HepG2 (cell line): ENCODE data around the gene CDH22. TPM values are rescaled to one million over a fixed set of nuclear protein-coding genes. Genes with fewer than 3 reads are reported as not detected.

Experiments used
- ATAC-seq: fragments of 200-7000 bp; cut with Tn5 transposase; 3 replicates; pipeline ENCODE4 v1.9.1; 2020; ENCODE audit warnings: mild to moderate bottlenecking, moderate library complexity
- BruUV-seq: library from RNA; stranded (reverse); fragments of 400-500 nt; replicated peaks from 2 replicates; lab custom pipeline; 2021; lab: Mats Ljungman, UMichigan
- CTCF ChIA-PET: fragments of 300-600 bp; formaldehyde crosslinking; extraction: SDS; loops from one replicate; lab custom pipeline; 2021; ENCODE audit warnings: low total read pairs, inconsistent platforms, low intra/inter-chr PET ratio; lab: Yijun Ruan, JAX
- POLR2A ChIA-PET: fragments of 350-600 bp; sonication (Branson Sonifier 250); formaldehyde crosslinking; loops from one replicate; lab custom pipeline; 2020; ENCODE audit warnings: antibody characterized with exemption, inconsistent platforms; lab: Yijun Ruan, JAX
- DNase-seq: peaks from one replicate; pipeline ENCODE4 v3.0.0-alpha.2; 2015; ENCODE audit warnings: low spot score
- FAIRE-seq: peaks from 3 replicates; lab custom pipeline; 2011; peaks lifted over from hg19 to GRCh38; lab: Jason Lieb, UNC
- H2AFZ ChIP-seq: one replicate; pipeline ENCODE4 v1.6.1; 2011; ENCODE audit warnings: low read length, inconsistent platforms
- H3K27ac ChIP-seq: fragments of 300-600 bp; 3 replicates; pipeline ENCODE4 v1.8.0; 2011; ENCODE audit warnings: mixed run types, mild to moderate bottlenecking, mixed read lengths, low read length, inconsistent platforms; ENCODE audit not compliant: insufficient read depth; ENCODE audit errors: extremely low read length
- H3K27me3 ChIP-seq, 2 experiments: fragments of 200-600 bp in 1 of 2; 2 replicates in 1 of 2; 3 replicates in 1 of 2; pipeline versions ENCODE4 v1.6.0 to v1.8.0; 2011; ENCODE audit warnings: low read length in 2 of 2, mild to moderate bottlenecking in 2 of 2, moderate library complexity in 2 of 2, inconsistent platforms in 1 of 2; ENCODE audit not compliant: insufficient read depth in 2 of 2, control insufficient read depth in 1 of 2
- H3K36me3 ChIP-seq, 2 experiments: fragments of 200-600 bp in 1 of 2; replicated peaks in 1 of 2; 2 replicates in 1 of 2; 3 replicates in 1 of 2; pipeline versions ENCODE4 v1.5.1 to v1.8.0; 2011; ENCODE audit warnings: low read length in 2 of 2, inconsistent platforms in 1 of 2; ENCODE audit not compliant: insufficient read depth in 2 of 2, control insufficient read depth in 1 of 2
- H3K4me1 ChIP-seq: 2 replicates; pipeline ENCODE4 v1.5.1; 2012; ENCODE audit warnings: low read length, inconsistent platforms; ENCODE audit not compliant: insufficient read depth
- H3K4me2 ChIP-seq: 2 replicates; pipeline ENCODE4 v1.6.0; 2011; ENCODE audit warnings: low read depth, low read length, inconsistent platforms
- H3K4me3 ChIP-seq, 3 experiments: fragments of 200-600 bp in 1 of 3; sonication (generic), shearing (Covaris generic) in 1 of 3; replicated peaks in 1 of 3; 2 replicates each; pipeline ENCODE4 v1.5.1; 2011 to 2016; ENCODE audit warnings: low read length in 3 of 3, inconsistent platforms in 2 of 3, low read depth in 2 of 3, mild to moderate bottlenecking in 2 of 3, control low read depth in 1 of 3, mixed read lengths in 1 of 3; ENCODE audit not compliant: insufficient read depth in 1 of 3
- H3K79me2 ChIP-seq: one replicate; pipeline ENCODE4 v1.6.1; 2011; ENCODE audit warnings: low read length, inconsistent platforms; ENCODE audit not compliant: insufficient read depth
- H3K9ac ChIP-seq: 2 replicates; pipeline ENCODE4 v1.6.0; 2011; ENCODE audit warnings: mild to moderate bottlenecking, low read depth, low read length, inconsistent platforms; ENCODE audit not compliant: insufficient read depth
- H3K9me3 ChIP-seq: 2 replicates; pipeline ENCODE4 v1.5.1; 2012; ENCODE audit warnings: mild to moderate bottlenecking, low read length
- H4K20me1 ChIP-seq: 2 replicates; pipeline ENCODE4 v1.6.0; 2011; ENCODE audit warnings: inconsistent platforms, mild to moderate bottlenecking, low read length, moderate library complexity; ENCODE audit not compliant: insufficient read depth
- AGO1 ChIP-seq: fragments of 200-400 bp; formaldehyde crosslinking; IDR thresholded peaks from 2 replicates; pipeline ENCODE4 v1.6.1; 2017; ENCODE audit warnings: mild to moderate bottlenecking, low read depth, low read length, moderate library complexity; ENCODE audit not compliant: poor library complexity, severe bottlenecking
- FOSL2 ChIP-seq: sonication (generic); formaldehyde crosslinking; IDR thresholded peaks from 2 replicates; pipeline ENCODE4 v1.4.0; 2020; ENCODE audit warnings: missing genetic modification reagents
- HBP1 ChIP-seq: IDR thresholded peaks from 2 replicates; pipeline ENCODE4 v1.6.1; 2016; ENCODE audit warnings: low read depth, control low read depth
- HNRNPL ChIP-seq: fragments of 200-400 bp; formaldehyde crosslinking; IDR thresholded peaks from 2 replicates; pipeline ENCODE4 v1.6.1; 2017; ENCODE audit warnings: mild to moderate bottlenecking, low read depth, low read length
- HNRNPLL ChIP-seq: fragments of 200-400 bp; formaldehyde crosslinking; IDR thresholded peaks from 2 replicates; pipeline ENCODE4 v1.6.1; 2017; ENCODE audit warnings: mild to moderate bottlenecking, low read depth, low read length; ENCODE audit not compliant: poor library complexity, severe bottlenecking
- HOXA5 ChIP-seq: sonication (generic); formaldehyde crosslinking; IDR thresholded peaks from 2 replicates; pipeline ENCODE4 v1.4.0; 2020; ENCODE audit warnings: missing genetic modification reagents
- IKZF1 ChIP-seq: fragments of 450-650 bp; IDR thresholded peaks from 2 replicates; pipeline ENCODE4 v1.7.1; 2016
- NFIB ChIP-seq: sonication (generic); formaldehyde crosslinking; IDR thresholded peaks from 2 replicates; pipeline ENCODE4 v1.9.0; 2021; ENCODE audit warnings: missing genetic modification reagents, mild to moderate bottlenecking, borderline replicate concordance
- PCBP1 ChIP-seq: fragments of 200-400 bp; formaldehyde crosslinking; IDR thresholded peaks from 2 replicates; pipeline ENCODE4 v1.6.1; 2017; ENCODE audit warnings: mild to moderate bottlenecking, low read depth, low read length, borderline replicate concordance
- SMAD9 ChIP-seq: sonication (generic); formaldehyde crosslinking; IDR thresholded peaks from 2 replicates; pipeline ENCODE4 v1.5.1; 2020; ENCODE audit warnings: mild to moderate bottlenecking, missing genetic modification reagents
- SP4 ChIP-seq: sonication (generic); formaldehyde crosslinking; IDR thresholded peaks from 2 replicates; pipeline ENCODE4 v1.8.1; 2023; ENCODE audit warnings: mild to moderate bottlenecking, missing genetic modification reagents
- U2AF1 ChIP-seq: fragments of 200-400 bp; formaldehyde crosslinking; optimal IDR thresholded peaks from 2 replicates; pipeline ENCODE3; 2017; ENCODE audit warnings: mild to moderate bottlenecking, low read depth, low read length
- YEATS4 ChIP-seq: sonication (generic); formaldehyde crosslinking; IDR thresholded peaks from 2 replicates; pipeline ENCODE4 v1.4.0; 2020; ENCODE audit warnings: missing genetic modification reagents, borderline replicate concordance
- ZBTB33 ChIP-seq: sonication (generic); formaldehyde crosslinking; IDR thresholded peaks from 2 replicates; pipeline ENCODE4 v1.4.0; 2020; ENCODE audit warnings: missing genetic modification reagents
- ZFX ChIP-seq: sonication (generic); formaldehyde crosslinking; IDR thresholded peaks from 2 replicates; pipeline ENCODE4 v1.4.0; 2020; ENCODE audit warnings: mild to moderate bottlenecking, low read depth, missing genetic modification reagents, moderate library complexity
- ZFYVE20 ChIP-seq: sonication (generic); formaldehyde crosslinking; IDR thresholded peaks from 2 replicates; pipeline ENCODE4 v1.8.0; 2023; ENCODE audit warnings: low read depth, mild to moderate bottlenecking, moderate library complexity, missing genetic modification reagents, borderline replicate concordance
- WGBS: methylation state at CpG from one replicate; pipeline ENCODE4 v1.1.6; 2017; ENCODE audit warnings: low lambda C conversion rate; 5-methylcytosine and 5-hydroxymethylcytosine counted together
- in situ Hi-C: cut with HindIII; loops from 2 replicates; pipeline ENCODE4 v1.10.0; 2017; ENCODE audit warnings: low pct_unique_long_range_greater_than_20kb; ENCODE audit not compliant: extremely low pct_ligation_motif_present
- intact Hi-C: fragments of 100-400 bp; cut with micrococcal nuclease; formaldehyde crosslinking; loops from one replicate; pipeline ENCODE4 v1.10.0; 2022; ENCODE audit not compliant: unreplicated experiment
- polyA plus RNA-seq, 8 experiments: library from polyadenylated mRNA; depleted of rRNA in 3 of 8; stranded (reverse) in 7 of 8; unstranded in 1 of 8; fragments of >200 nt; fragmentation: Illumina TruSeq in 4 of 8; extraction: Trizol in 4 of 8; gene quantifications; 2 replicates each; pipeline versions ENCODE4 v1.2.1 to v1.2.3, GENCODE V29; 2011 to 2016; ENCODE audit warnings: low read depth in 4 of 8, missing spikeins in 1 of 8, mixed read lengths in 1 of 8; ENCODE audit not compliant: insufficient read depth in 1 of 8
- total RNA-seq, 5 experiments: library from RNA; depleted of rRNA; stranded (reverse); fragments of >200 nt; fragmentation: Illumina TruSeq; extraction: Trizol; gene quantifications; 2 replicates each; pipeline ENCODE4 v1.2.3, GENCODE V29; 2016; ENCODE audit warnings: low read depth in 1 of 5
- TF ChIP-seq, protein P1 (sequence below): sonication (generic); formaldehyde crosslinking; IDR thresholded peaks from 2 replicates; pipeline ENCODE4 v1.4.0; 2020; ENCODE audit warnings: missing genetic modification reagents
- TF ChIP-seq, protein P2 (sequence below): IDR thresholded peaks from 2 replicates; pipeline ENCODE4 v1.6.1; 2016; ENCODE audit warnings: missing compliant biosample characterization, missing genetic modification reagents, borderline replicate concordance

CDH22 gene
- total and polyA plus RNA-seq, 2 of the 13 experiments (the other 11 are each of a cell fraction or from before 2014, with no cell fraction given) = not detected

DNA sequence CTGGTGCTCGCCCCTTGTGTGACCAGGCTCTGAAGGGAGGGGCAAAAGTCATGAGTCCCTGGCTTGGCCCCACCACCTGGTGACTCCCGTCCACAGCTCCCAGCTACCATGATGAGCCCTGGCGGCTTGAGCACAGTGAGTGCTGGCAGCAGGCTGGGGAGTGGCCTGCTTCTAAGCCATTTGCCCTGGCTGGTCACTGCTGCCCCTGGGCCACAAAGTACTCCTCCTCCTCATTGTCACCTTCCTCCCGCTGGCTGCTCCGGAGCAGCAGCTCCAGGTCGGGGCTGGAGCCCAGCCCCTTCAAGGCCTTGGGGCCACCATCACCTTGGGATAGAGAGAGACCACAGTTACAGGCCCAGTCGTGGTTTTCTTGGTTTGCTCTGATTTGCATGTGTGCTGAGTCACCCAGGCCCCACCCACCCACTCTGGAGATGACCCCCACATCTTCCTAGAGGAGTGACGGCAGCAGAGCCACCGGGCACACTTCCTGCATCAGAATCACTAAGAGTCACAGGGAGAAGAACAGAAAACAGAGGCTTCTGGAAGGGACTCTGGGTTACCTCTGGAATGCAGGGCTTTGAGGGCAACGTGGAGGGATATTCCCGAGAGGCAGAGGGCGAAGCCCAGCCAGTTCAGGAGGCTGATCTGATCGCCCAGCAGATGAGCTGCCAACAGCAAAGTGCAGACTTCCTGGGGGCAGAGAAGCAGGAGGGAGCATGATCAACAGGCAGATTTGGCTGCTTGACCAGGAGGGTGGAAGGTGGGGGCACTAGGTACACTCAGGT, 42.1 kb upstream of the CDH22 start:
- no peak overlapping the region; the same call in 1 of the 2 replicates for H3K4me2 ChIP-seq
- in situ Hi-C loops = loop anchor here (25.0 kb wide), 1 partner anchor 563 kb away; the partner anchor contains the start of genes DNTTIP1 and WFDC3
- H2AFZ ChIP-seq = no peak overlapping the region
- H3K36me3 ChIP-seq = peaks cover 17 to 19% of the 10 kb centered on the region in 2 experiments; a peak in 3 of 5 replicates
- peak overlapping the region; percentile 2 for H3K27ac ChIP-seq
- DNase-seq (no peak), FAIRE-seq (no peak), ATAC-seq (peak; percentile 11)
- ChIA-PET POLR2A (interaction anchor here (1.0 to 4.7 kb wide), 2 partner anchors 12 to 14 kb away, joined by 3 to 37 read pairs; no protein-coding TSS in a partner anchor), CTCF (no interaction called here)
- BruUV-seq = no TSS peak
- peaks cover 47% of the 10 kb centered on the region for H3K4me1 ChIP-seq
- H3K9ac ChIP-seq = no peak overlapping the region
- no peaks in the 10 kb centered on the region; the same call in 1 of the 2 replicates for H4K20me1 ChIP-seq
- no peak overlapping the region for H3K4me3 ChIP-seq
- no peaks in the 10 kb centered on the region for H3K27me3 ChIP-seq
- H3K79me2 ChIP-seq = no peaks in the 10 kb centered on the region
- WGBS = 80% methylated on average over 13 of the region's 13 CpGs
- no peaks in the 10 kb centered on the region for H3K9me3 ChIP-seq
- intact Hi-C loops = no loop called here
- TF ChIP-seq HNRNPL (0 out of 2 replicates have a peak, but pooled peaks have one; percentile 53), ZBTB33 (CRISPR knock-in tag) (peak; percentile 58; the same call in 1 of the 2 replicates), NFIB (CRISPR knock-in tag) (peak; percentile 57; the same call in 1 of the 2 replicates), HNRNPLL (peak; percentile 48), ZFYVE20 (CRISPR knock-in tag) (no peak), FOSL2 (CRISPR knock-in tag) (0 out of 2 replicates have a peak, but pooled peaks have one; percentile 39), IKZF1 (no peak), U2AF1 (no peak), SMAD9 (CRISPR knock-in tag) (no peak), YEATS4 (CRISPR knock-in tag) (no peak), PCBP1 (0 out of 2 replicates have a peak, but pooled peaks have one; percentile 37), ZFX (0 out of 2 replicates have a peak, but pooled peaks have one; percentile 19), HOXA5 (CRISPR knock-in tag) (no peak), HBP1 (CRISPR knock-in tag) (no peak), SP4 (CRISPR knock-in tag) (0 out of 2 replicates have a peak, but pooled peaks have one; percentile 3), AGO1 (peak; percentile 50)
- TF ChIP-seq, protein P1, sequence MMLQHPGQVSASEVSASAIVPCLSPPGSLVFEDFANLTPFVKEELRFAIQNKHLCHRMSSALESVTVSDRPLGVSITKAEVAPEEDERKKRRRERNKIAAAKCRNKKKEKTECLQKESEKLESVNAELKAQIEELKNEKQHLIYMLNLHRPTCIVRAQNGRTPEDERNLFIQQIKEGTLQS (CRISPR knock-in tag) = 0 out of 2 replicates have a peak, but pooled peaks have one; percentile 25
- TF ChIP-seq, protein P2, sequence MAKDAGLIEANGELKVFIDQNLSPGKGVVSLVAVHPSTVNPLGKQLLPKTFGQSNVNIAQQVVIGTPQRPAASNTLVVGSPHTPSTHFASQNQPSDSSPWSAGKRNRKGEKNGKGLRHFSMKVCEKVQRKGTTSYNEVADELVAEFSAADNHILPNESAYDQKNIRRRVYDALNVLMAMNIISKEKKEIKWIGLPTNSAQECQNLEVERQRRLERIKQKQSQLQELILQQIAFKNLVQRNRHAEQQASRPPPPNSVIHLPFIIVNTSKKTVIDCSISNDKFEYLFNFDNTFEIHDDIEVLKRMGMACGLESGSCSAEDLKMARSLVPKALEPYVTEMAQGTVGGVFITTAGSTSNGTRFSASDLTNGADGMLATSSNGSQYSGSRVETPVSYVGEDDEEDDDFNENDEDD (CRISPR knock-in tag) = no peak
